Endothelial cell (in vitro differentiated cells): ENCODE measurements around the gene TBC1D13. TPM values are rescaled to one million over a fixed set of nuclear protein-coding genes. Genes with fewer than 3 reads are reported as not detected.

Experiments used
- DNase-seq: peaks from one replicate; pipeline ENCODE4 v3.0.0; 2021; ENCODE audit warnings: low spot score
- H3K27ac Mint-ChIP-seq: one replicate; pipeline ENCODE4 v1.8.0; 2021; ENCODE audit warnings: mixed read lengths, inconsistent platforms; ENCODE audit not compliant: unreplicated experiment
- H3K27me3 Mint-ChIP-seq: one replicate; pipeline ENCODE4 v1.8.0; 2021; ENCODE audit warnings: mild to moderate bottlenecking, moderate library complexity, mixed read lengths, inconsistent platforms; ENCODE audit not compliant: unreplicated experiment
- H3K36me3 Mint-ChIP-seq: one replicate; pipeline ENCODE4 v1.8.0; 2021; ENCODE audit warnings: mild to moderate bottlenecking, low read depth, mixed read lengths, inconsistent platforms; ENCODE audit not compliant: unreplicated experiment
- H3K4me1 Mint-ChIP-seq: one replicate; pipeline ENCODE4 v1.8.0; 2021; ENCODE audit warnings: mild to moderate bottlenecking, mixed read lengths, inconsistent platforms; ENCODE audit not compliant: unreplicated experiment
- H3K4me3 Mint-ChIP-seq: one replicate; pipeline ENCODE4 v1.8.0; 2021; ENCODE audit warnings: mild to moderate bottlenecking, mixed read lengths, inconsistent platforms; ENCODE audit not compliant: unreplicated experiment
- H3K9me3 Mint-ChIP-seq: one replicate; pipeline ENCODE4 v1.8.0; 2021; ENCODE audit warnings: mixed read lengths, inconsistent platforms; ENCODE audit not compliant: unreplicated experiment
- total RNA-seq: library from RNA; stranded (reverse); fragmentation: NEBNext Ultra II Directional; extraction: Animal tissue kit (Norgen Biotek cat#: 25700); gene quantifications from one replicate; pipeline ENCODE4 v1.2.1, GENCODE V29; 2021; ENCODE audit not compliant: unreplicated experiment
- TF ChIP-seq, protein P1 (sequence below): fragments of 200-600 bp; sonication (generic); IDR thresholded peaks from one replicate; pipeline ENCODE4 v1.5.0; 2021; ENCODE audit warnings: antibody characterized with exemption; ENCODE audit not compliant: unreplicated experiment

The TBC1D13 gene
- total RNA-seq, 1 donor from 2014 or later: 58.8 TPM

DNA sequence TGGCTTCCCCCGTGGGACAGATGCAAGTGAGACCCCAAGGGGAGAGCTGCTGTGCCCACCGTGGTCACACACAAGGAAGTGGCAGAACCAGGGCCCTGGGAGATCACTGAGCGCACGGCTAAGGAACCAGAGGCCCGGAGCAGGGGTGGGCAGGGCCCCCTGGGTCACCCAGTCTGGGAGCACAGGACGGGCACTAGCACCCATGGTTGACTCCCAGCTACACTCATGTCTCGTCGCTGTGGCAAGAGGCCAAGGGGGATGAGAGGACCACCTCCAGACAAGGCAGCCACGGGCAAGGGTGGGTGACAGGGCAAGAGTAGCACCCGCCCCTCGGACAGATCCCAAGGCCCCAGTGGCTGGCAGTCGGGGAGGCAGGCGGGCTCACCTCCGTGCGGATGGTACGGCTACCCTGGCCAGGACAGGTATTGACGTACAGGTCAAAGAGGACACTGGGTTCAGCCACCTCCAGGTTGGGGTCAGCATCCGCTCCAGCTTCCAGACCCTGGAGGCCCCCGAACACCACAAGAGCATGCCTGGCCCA lies 36.4 kb downstream of the TBC1D13 start:
- peaks cover 5% of the 10 kb centered on the region for H3K4me1 Mint-ChIP-seq
- no peak overlapping the region for H3K4me3 Mint-ChIP-seq
- H3K36me3 Mint-ChIP-seq: peaks cover 16% of the 10 kb centered on the region
- H3K27ac Mint-ChIP-seq: no peak overlapping the region
- H3K9me3 Mint-ChIP-seq: no peaks in the 10 kb centered on the region
- TF ChIP-seq, protein P1, sequence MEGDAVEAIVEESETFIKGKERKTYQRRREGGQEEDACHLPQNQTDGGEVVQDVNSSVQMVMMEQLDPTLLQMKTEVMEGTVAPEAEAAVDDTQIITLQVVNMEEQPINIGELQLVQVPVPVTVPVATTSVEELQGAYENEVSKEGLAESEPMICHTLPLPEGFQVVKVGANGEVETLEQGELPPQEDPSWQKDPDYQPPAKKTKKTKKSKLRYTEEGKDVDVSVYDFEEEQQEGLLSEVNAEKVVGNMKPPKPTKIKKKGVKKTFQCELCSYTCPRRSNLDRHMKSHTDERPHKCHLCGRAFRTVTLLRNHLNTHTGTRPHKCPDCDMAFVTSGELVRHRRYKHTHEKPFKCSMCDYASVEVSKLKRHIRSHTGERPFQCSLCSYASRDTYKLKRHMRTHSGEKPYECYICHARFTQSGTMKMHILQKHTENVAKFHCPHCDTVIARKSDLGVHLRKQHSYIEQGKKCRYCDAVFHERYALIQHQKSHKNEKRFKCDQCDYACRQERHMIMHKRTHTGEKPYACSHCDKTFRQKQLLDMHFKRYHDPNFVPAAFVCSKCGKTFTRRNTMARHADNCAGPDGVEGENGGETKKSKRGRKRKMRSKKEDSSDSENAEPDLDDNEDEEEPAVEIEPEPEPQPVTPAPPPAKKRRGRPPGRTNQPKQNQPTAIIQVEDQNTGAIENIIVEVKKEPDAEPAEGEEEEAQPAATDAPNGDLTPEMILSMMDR: no peak
- DNase-seq: no peak
- H3K27me3 Mint-ChIP-seq: peaks cover 14% of the 10 kb centered on the region

- no peak overlapping the region for H3K4me3 Mint-ChIP-seq
- TF ChIP-seq, protein P1: no peak
- no peaks in the 10 kb centered on the region for H3K9me3 Mint-ChIP-seq
- H3K4me1 Mint-ChIP-seq: peaks cover 11% of the 10 kb centered on the region
- H3K27ac Mint-ChIP-seq: no peak overlapping the region
- DNase-seq: no peak
- peaks cover 22% of the 10 kb centered on the region for H3K36me3 Mint-ChIP-seq
- peaks cover 16% of the 10 kb centered on the region for H3K27me3 Mint-ChIP-seq
These were observed 36.9 kb downstream of the TBC1D13 start for GRCh38 chr9:128823903-128824406.

DNA sequence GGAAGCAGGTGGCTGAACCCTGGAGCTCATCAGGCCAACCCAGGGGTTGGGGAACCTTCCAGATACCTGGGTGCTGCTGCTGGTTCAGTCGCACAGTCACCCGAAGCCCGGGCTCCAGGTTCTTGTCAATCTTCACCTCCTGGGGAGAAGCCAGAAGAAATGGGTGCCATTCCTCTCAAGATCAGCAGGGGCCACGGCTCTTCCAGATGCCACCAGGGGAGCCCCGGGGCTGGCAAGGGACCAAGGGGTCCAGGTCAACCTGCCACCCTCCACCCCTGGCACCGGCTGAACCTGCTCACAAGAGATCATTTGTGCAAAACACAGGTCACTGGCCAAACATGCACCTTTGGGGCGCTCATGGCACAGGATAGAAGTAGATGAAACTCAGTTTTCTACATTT lies 37.9 kb downstream of the TBC1D13 start:
- no peak overlapping the region for H3K4me3 Mint-ChIP-seq
- peaks cover 21% of the 10 kb centered on the region for H3K36me3 Mint-ChIP-seq
- no peak overlapping the region for H3K27ac Mint-ChIP-seq
- TF ChIP-seq, protein P1: no peak
- H3K4me1 Mint-ChIP-seq: peaks cover 10% of the 10 kb centered on the region
- no peaks in the 10 kb centered on the region for H3K9me3 Mint-ChIP-seq
- peaks cover 14% of the 10 kb centered on the region for H3K27me3 Mint-ChIP-seq
- no peak for DNase-seq

DNA sequence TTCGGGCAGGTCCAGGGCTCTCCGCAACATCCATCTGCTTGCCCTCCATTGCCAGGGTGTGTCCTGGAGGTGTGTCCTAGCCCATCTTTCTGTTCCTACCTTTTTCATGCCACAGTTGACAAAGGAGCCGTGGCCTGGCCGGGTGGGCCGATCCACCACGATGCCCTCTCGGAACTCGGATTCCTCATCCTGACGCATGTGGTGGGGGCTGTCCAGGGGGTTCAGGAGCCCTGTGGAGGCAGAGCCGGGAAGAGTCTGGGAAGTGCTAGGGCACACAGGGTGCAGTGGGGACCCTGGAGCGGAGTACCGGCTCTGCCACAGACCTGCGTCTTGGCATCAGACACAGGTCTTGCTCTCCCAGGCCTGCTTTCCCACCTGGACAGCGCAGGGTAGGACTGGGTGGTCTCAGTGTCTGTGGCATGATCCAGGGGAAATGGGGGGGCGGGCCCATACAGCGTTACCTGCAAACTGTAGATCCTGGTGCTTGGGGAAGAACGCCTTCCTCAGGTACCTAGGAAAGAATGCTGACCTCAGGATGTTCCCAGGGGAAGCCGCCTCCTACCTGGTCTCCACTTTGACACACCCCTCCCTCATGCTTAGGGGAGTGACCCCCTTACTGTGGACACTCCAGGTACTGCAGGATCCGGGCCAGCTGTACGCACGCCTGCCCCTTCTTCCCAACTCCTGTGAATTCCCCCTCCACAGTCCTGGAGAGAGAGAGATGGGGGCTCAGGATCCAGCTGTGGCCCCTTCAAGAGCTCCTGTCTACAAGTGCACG lies 39.1 kb downstream of the TBC1D13 start:
- Mint-ChIP-seq H3K9me3 (no peaks in the 10 kb centered on the region), H3K36me3 (peaks cover 18% of the 10 kb centered on the region), H3K27ac (no peak overlapping the region), H3K4me1 (peaks cover 10% of the 10 kb centered on the region), H3K27me3 (peaks cover 14% of the 10 kb centered on the region), H3K4me3 (no peak overlapping the region)
- no peak for DNase-seq
- TF ChIP-seq, protein P1: no peak

DNA sequence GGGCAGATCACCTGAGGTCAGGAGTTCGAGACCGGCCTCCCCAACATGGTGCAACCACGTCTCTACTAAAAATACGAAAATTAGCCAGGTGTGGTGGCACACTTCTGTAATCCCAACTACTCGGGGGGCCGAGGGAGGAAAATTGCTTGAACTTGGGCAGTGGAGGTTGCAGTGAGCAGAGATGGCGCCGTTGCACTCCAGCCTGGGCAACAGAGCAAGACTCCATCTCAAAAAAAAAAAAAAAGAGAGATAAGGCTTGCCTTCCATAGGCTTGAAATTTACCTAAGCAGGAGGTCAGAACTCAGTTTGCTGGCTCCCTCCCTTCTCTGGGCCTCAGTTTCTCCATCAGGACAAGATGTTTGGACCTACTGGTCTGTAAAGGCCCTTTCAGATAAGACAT lies 41.2 kb downstream of the TBC1D13 start:
- peaks cover 15% of the 10 kb centered on the region for H3K36me3 Mint-ChIP-seq
- H3K27me3 Mint-ChIP-seq: peaks cover 16% of the 10 kb centered on the region
- TF ChIP-seq, protein P1: no peak
- no peak for DNase-seq
- no peak overlapping the region for H3K27ac Mint-ChIP-seq
- peak overlapping the region; percentile 95 for H3K4me3 Mint-ChIP-seq
- peaks cover 10% of the 10 kb centered on the region for H3K4me1 Mint-ChIP-seq
- no peaks in the 10 kb centered on the region for H3K9me3 Mint-ChIP-seq
